ENCODE results near the gene PPP3CA. TPM values are rescaled to one million over a fixed set of nuclear protein-coding genes. Genes with fewer than 3 reads are reported as not detected.
"Not testable (repeated sequence)": the region's sequence is repeated elsewhere in the genome, so short reads cannot be mapped to it uniquely, and the experiment has no call there.

Gene PPP3CA
- polyA plus RNA-seq, 4 donors: 33.0 to 49.7 (median 45.2) TPM

- no peak for DNase-seq (ENCODE audit: low read depth in 4 of 4, low spot score in 3 of 4)
Measured at GRCh38 chr4:101262683-101263082, 84.6 kb downstream of the PPP3CA start.

- no peak for DNase-seq (ENCODE audit: low read depth in 4 of 4, low spot score in 3 of 4)
Measured at GRCh38 chr4:101259876-101260275, 87.5 kb downstream of the PPP3CA start.

- DNase-seq (ENCODE audit: low read depth in 4 of 4, low spot score in 3 of 4): no peak
Measured at GRCh38 chr4:101258883-101259282, 88.4 kb downstream of the PPP3CA start.

GRCh38 chr4:101256222-101256621, 91.1 kb downstream of the PPP3CA start:
- DNase-seq (ENCODE audit: low read depth in 4 of 4, low spot score in 3 of 4): no peak

- DNase-seq (ENCODE audit: low read depth in 4 of 4, low spot score in 3 of 4): no peak
Measured at GRCh38 chr4:101254776-101255175, 92.5 kb downstream of the PPP3CA start.

GRCh38 chr4:101253121-101253520, 94.2 kb downstream of the PPP3CA start:
- no peak for DNase-seq (ENCODE audit: low read depth in 4 of 4, low spot score in 3 of 4)

GRCh38 chr4:101252721-101253120, 94.6 kb downstream of the PPP3CA start:
- DNase-seq (ENCODE audit: low read depth in 4 of 4, low spot score in 3 of 4): no peak

GRCh38 chr4:101251261-101251660, 96.1 kb downstream of the PPP3CA start:
- DNase-seq (ENCODE audit: low read depth in 4 of 4, low spot score in 3 of 4): no peak

GRCh38 chr4:101244349-101244748, 103.0 kb downstream of the PPP3CA start:
- DNase-seq (ENCODE audit: low read depth in 4 of 4, low spot score in 3 of 4): no peak

GRCh38 chr4:101242441-101242840, 104.9 kb downstream of the PPP3CA start:
- DNase-seq (ENCODE audit: low read depth in 4 of 4, low spot score in 3 of 4): no peak

GRCh38 chr4:101240099-101240498, 107.2 kb downstream of the PPP3CA start:
- DNase-seq (ENCODE audit: low read depth in 4 of 4, low spot score in 3 of 4): no peak

- no peak for DNase-seq (ENCODE audit: low read depth in 4 of 4, low spot score in 3 of 4)
Measured at GRCh38 chr4:101239665-101240064, 107.7 kb downstream of the PPP3CA start.

- no peak for DNase-seq (ENCODE audit: low read depth in 4 of 4, low spot score in 3 of 4)
Measured at GRCh38 chr4:101238706-101239105, 108.6 kb downstream of the PPP3CA start.

GRCh38 chr4:101237773-101238172, 109.6 kb downstream of the PPP3CA start:
- no peak for DNase-seq (ENCODE audit: low read depth in 4 of 4, low spot score in 3 of 4)

- DNase-seq (ENCODE audit: low read depth in 4 of 4, low spot score in 3 of 4): no peak
Measured at GRCh38 chr4:101236097-101236496, 111.2 kb downstream of the PPP3CA start.

GRCh38 chr4:101234141-101234540, 113.2 kb downstream of the PPP3CA start:
- not testable (repeated sequence) for DNase-seq (ENCODE audit: low read depth in 4 of 4, low spot score in 3 of 4)

GRCh38 chr4:101232074-101232776, 115.1 kb downstream of the PPP3CA start:
- DNase-seq (ENCODE audit: low read depth in 4 of 4, low spot score in 3 of 4): no peak

GRCh38 chr4:101230801-101231426, 116.4 kb downstream of the PPP3CA start:
- DNase-seq (ENCODE audit: low read depth in 4 of 4, low spot score in 3 of 4): no peak

- no peak for DNase-seq (ENCODE audit: low read depth in 4 of 4, low spot score in 3 of 4)
Measured at GRCh38 chr4:101229116-101229515, 118.2 kb downstream of the PPP3CA start.

GRCh38 chr4:101227715-101228114, 119.6 kb downstream of the PPP3CA start:
- DNase-seq (ENCODE audit: low read depth in 4 of 4, low spot score in 3 of 4): no peak

GRCh38 chr4:101224358-101225218, 122.7 kb downstream of the PPP3CA start:
- no peak for DNase-seq (ENCODE audit: low read depth in 4 of 4, low spot score in 3 of 4)
